ENCODE measurements around the gene ARID4B. TPM values are rescaled to one million over a fixed set of nuclear protein-coding genes. Genes with fewer than 3 reads are reported as not detected.

The ARID4B gene
- total and polyA plus RNA-seq, 2 donors (not counting 3 experiments of a cell fraction or from before 2014, with no cell fraction given): 6.7 to 40.7 TPM

DNA sequence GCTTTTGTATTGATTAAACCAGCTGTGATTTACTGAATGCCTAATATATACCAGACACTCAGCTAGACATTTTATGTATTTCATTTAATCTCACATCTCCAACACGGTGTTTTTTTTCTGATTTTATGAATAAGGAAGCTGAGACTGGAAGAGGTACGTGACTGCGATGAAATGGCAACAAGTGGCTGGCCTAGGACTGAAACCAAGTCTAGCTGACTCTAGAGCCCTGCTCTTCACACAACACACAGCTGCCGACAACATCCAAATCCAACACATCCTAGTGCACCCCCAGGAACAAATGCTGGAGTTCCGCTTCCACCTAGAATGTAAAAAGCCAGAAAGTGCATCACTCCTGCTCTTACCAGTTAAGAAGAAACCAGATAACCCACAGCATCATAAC is 188.7 kb downstream of the ARID4B start:
- dilution Hi-C loops (cut with MboI; ENCODE audit: extremely low pct_ligation_motif_present, low sequenced_read_pairs) (no loop called here), intact Hi-C loops (cut with micrococcal nuclease) (no loop called here)
- no peak overlapping the region for H3K9ac ChIP-seq (replicated peaks; ENCODE audit: extremely low read depth, insufficient read depth, low read length)
- no peak overlapping the region for H2AFZ ChIP-seq (ENCODE audit: low read depth, low read length)
- H3K4me1 ChIP-seq (ENCODE audit: control insufficient read depth, extremely low read depth, insufficient read depth, low read length): no peaks in the 10 kb centered on the region
- no peak for DNase-seq (ENCODE audit: low read depth, low spot score)
- H3K9me3 ChIP-seq (replicated peaks; ENCODE audit: control insufficient read depth, insufficient read depth, low read length): no peaks in the 10 kb centered on the region
- CTCF ChIA-PET: interaction anchor here (1.0 to 1.3 kb wide), 3 partner anchors 17 to 276 kb away, joined by 3 read pairs; no protein-coding TSS in a partner anchor
- POLR2A ChIA-PET: no interaction called here
- H3K4me3 ChIP-seq (replicated peaks in 1 of 3; ENCODE audit: insufficient read depth in 1 of 3, low read depth in 1 of 3, low read length in 3 of 3): no peak overlapping the region
- no peak overlapping the region for H3K4me2 ChIP-seq (ENCODE audit: insufficient read depth, low read length)
- TF ChIP-seq EZH2 (IDR thresholded peaks at IDR 0.05; ENCODE audit: borderline replicate concordance, low read depth, low read length, severe bottlenecking) (no peak), POLR2AphosphoS5 (IDR thresholded peaks at IDR 0.05; ENCODE audit: insufficient read depth, low read depth, low read length) (no peak), MYC (IDR thresholded peaks at IDR 0.05; ENCODE audit: low read depth, low read length) (no peak), FOS (IDR thresholded peaks at IDR 0.05; ENCODE audit: borderline replicate concordance, insufficient read depth, low read length) (no peak), JUN (IDR thresholded peaks at IDR 0.05; ENCODE audit: borderline replicate concordance, insufficient read depth, insufficient read length, low read depth) (no peak), GATA2 (IDR thresholded peaks at IDR 0.05; ENCODE audit: insufficient read depth, insufficient read length, low read depth, low read length) (no peak), POLR2A (IDR thresholded peaks at IDR 0.05; ENCODE audit: low read depth, low read length) (no peak)
- TF ChIP-seq, protein P1, sequence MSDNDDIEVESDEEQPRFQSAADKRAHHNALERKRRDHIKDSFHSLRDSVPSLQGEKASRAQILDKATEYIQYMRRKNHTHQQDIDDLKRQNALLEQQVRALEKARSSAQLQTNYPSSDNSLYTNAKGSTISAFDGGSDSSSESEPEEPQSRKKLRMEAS (IDR thresholded peaks at IDR 0.05; ENCODE audit: insufficient read depth, insufficient read length): no peak
- TF ChIP-seq, protein P2, sequence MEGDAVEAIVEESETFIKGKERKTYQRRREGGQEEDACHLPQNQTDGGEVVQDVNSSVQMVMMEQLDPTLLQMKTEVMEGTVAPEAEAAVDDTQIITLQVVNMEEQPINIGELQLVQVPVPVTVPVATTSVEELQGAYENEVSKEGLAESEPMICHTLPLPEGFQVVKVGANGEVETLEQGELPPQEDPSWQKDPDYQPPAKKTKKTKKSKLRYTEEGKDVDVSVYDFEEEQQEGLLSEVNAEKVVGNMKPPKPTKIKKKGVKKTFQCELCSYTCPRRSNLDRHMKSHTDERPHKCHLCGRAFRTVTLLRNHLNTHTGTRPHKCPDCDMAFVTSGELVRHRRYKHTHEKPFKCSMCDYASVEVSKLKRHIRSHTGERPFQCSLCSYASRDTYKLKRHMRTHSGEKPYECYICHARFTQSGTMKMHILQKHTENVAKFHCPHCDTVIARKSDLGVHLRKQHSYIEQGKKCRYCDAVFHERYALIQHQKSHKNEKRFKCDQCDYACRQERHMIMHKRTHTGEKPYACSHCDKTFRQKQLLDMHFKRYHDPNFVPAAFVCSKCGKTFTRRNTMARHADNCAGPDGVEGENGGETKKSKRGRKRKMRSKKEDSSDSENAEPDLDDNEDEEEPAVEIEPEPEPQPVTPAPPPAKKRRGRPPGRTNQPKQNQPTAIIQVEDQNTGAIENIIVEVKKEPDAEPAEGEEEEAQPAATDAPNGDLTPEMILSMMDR (IDR thresholded peaks at IDR 0.05; ENCODE audit: extremely low read depth in 1 of 2, insufficient read depth in 1 of 2, low read depth in 1 of 2, low read length in 2 of 2): no peak
- H3K36me3 ChIP-seq (ENCODE audit: control insufficient read depth in 2 of 2, extremely low read depth in 1 of 2, insufficient read depth in 2 of 2, low read length in 2 of 2): peaks cover 24 to 31% of the 10 kb centered on the region in 2 experiments
- FAIRE-seq: no peak
- H3K79me2 ChIP-seq (ENCODE audit: control insufficient read depth, insufficient read depth, low read length): no peaks in the 10 kb centered on the region
- H3K27me3 ChIP-seq (ENCODE audit: control insufficient read depth in 2 of 2, insufficient read depth in 2 of 2, low read length in 2 of 2): no peaks in the 10 kb centered on the region
- no peak overlapping the region for H3K27ac ChIP-seq (ENCODE audit: insufficient read depth, low read depth, low read length)
- no peaks in the 10 kb centered on the region for H4K20me1 ChIP-seq (replicated peaks; ENCODE audit: control insufficient read depth, extremely low read depth, insufficient read depth, low read length)
- no TSS peak for BruUV-seq (replicated peaks)
- H3K9me1 ChIP-seq (replicated peaks; ENCODE audit: control insufficient read depth, extremely low read depth, insufficient read depth, low read length): no peaks in the 10 kb centered on the region
